IPS-15b (cell line): ENCODE results near the gene ZNF548.
A peak's percentile ranks its signal among the peaks of the same experiment; 100 is the strongest.
"Not testable (repeated sequence)": the region's sequence is repeated elsewhere in the genome, so short reads cannot be mapped to it uniquely, and the experiment has no call there.

Source experiments
- H3K27me3 ChIP-seq: one replicate; pipeline ENCODE4 v1.6.1; 2013; ENCODE audit warnings: low read length; ENCODE audit not compliant: control insufficient read depth, insufficient read depth
- H3K36me3 ChIP-seq: one replicate; pipeline ENCODE4 v1.6.1; 2013; ENCODE audit warnings: low read length; ENCODE audit not compliant: control insufficient read depth, insufficient read depth
- H3K4me1 ChIP-seq: one replicate; pipeline ENCODE4 v1.6.1; 2013; ENCODE audit warnings: mild to moderate bottlenecking, low read length; ENCODE audit not compliant: control insufficient read depth, insufficient read depth
- H3K4me3 ChIP-seq: one replicate; pipeline ENCODE4 v1.5.1; 2013; ENCODE audit warnings: low read depth, low read length
- H3K9ac ChIP-seq: one replicate; pipeline ENCODE4 v1.6.1; 2013; ENCODE audit warnings: low read depth, mild to moderate bottlenecking, low read length
- H3K9me3 ChIP-seq: one replicate; pipeline ENCODE4 v1.6.1; 2013; ENCODE audit warnings: mild to moderate bottlenecking, low read length; ENCODE audit not compliant: control insufficient read depth, insufficient read depth

ZNF548 gene

DNA sequence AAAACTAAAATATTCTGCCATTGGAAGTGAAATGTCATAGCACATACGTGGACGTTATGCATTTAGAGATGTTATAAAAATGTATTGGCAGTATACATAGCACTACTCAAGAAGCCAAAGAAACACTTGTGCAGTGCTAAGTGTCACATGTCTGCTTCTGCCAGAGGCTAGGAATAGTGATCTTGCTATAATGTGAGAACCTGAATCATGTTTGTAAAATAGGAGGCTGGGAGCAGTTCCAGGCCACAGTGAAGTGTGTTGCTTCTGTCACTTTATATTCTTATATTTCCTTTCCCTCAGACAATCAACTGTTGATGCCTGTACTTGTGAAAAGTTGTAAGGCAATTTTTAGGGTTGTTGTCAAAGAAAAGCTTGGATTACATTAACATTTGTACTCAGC, 22.9 kb upstream of the ZNF548 start:
- peaks cover 2% of the 10 kb centered on the region for H3K36me3 ChIP-seq
- H3K9me3 ChIP-seq = no peaks in the 10 kb centered on the region
- no peak overlapping the region for H3K4me3 ChIP-seq
- H3K4me1 ChIP-seq = no peaks in the 10 kb centered on the region
- H3K27me3 ChIP-seq = no peaks in the 10 kb centered on the region
- H3K9ac ChIP-seq = no peak overlapping the region

DNA sequence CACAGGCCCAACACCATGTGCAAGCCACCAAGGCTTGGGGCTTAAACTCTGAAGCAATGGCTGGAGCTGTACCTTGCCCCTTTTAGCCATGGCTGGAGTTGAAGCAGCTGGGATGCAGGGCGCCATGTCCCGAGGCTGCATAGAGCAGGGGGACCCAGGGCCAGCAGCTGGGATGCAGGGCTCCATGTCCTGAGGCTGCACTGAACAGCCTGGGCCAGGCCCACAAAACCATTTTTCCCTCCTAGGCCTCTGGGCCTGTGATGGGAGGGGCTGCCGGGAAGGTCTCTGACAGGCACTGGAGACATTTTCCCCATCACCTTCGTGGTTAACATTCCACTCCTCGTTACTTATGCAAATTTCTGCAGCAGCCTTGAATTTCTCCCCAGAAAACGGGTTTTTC, 15.5 kb upstream of the ZNF548 start:
- Histone ChIP-seq H3K9me3 (peaks cover 4% of the 10 kb centered on the region), H3K4me1 (no peaks in the 10 kb centered on the region), H3K36me3 (peaks cover 21% of the 10 kb centered on the region), H3K9ac (no peak overlapping the region), H3K27me3 (no peaks in the 10 kb centered on the region), H3K4me3 (no peak overlapping the region)

DNA sequence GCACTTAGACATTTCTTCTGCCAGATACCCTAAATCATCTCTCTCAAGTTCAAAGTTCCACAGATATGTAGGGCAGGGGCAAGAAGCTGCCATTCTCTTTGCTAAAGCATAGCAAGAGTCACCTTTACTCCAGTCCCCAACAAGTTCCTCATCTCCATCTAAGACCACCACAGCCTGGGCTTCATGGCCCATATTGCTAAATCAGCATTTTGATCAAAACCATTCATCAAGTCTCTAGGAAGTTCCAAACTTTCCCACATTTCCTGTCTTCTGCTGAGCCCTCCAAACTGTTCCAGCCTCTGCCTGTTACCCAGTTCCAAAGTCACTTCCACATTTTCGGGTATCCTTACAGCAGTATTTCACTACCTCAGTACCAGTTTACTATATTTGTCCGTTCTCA, 15.0 kb upstream of the ZNF548 start:
- not testable (repeated sequence) for H3K4me1 ChIP-seq, H3K9ac ChIP-seq, H3K27me3 ChIP-seq, H3K9me3 ChIP-seq, H3K4me3 ChIP-seq
- H3K36me3 ChIP-seq = peaks cover 21% of the 10 kb centered on the region

DNA sequence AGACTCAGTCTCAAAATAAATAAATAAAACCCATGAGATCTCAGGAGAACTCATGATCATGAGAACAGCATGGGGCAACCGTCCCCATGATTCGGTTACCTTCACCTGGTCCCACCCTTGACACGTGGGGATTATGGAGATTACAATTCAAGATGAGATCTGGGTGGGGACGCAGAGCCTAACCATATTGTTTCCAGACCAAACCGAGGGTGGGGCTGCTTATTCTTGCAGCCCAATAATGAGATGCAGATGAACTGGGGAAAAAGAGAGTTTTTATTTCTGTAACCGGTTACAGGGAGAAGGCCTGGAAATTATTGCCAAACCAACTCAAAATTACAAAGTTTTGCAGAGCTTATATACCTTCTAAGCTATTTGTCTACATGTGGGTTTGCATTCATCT, 13.5 kb upstream of the ZNF548 start:
- Histone ChIP-seq H3K4me1 (no peaks in the 10 kb centered on the region), H3K9ac (no peak overlapping the region), H3K27me3 (no peaks in the 10 kb centered on the region), H3K4me3 (no peak overlapping the region), H3K9me3 (peaks cover 4% of the 10 kb centered on the region), H3K36me3 (peaks cover 21% of the 10 kb centered on the region)

DNA sequence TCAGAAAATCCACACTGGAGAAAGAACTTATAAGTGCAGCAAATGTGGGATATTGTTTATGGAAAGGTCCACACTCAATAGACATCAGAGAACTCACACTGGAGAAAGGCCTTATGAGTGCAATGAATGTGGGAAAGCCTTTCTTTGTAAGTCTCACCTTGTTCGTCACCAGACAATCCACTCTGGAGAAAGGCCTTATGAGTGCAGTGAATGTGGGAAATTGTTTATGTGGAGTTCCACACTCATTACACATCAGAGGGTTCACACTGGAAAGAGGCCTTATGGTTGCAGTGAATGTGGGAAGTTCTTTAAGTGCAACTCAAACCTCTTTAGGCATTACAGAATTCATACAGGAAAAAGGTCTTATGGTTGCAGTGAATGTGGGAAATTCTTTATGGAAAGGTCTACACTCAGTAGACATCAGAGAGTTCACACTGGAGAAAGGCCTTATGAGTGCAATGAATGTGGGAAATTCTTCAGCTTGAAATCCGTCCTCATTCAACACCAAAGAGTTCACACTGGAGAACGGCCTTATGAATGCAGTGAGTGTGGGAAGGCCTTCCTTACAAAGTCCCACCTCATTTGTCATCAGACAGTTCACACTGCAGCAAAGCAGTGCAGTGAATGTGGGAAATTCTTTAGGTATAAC, 12.0 kb upstream of the ZNF548 start:
- Histone ChIP-seq H3K36me3 (peaks cover 13% of the 10 kb centered on the region), H3K27me3 (no peaks in the 10 kb centered on the region), H3K9ac (no peak overlapping the region), H3K4me3 (no peak overlapping the region), H3K9me3 (peaks cover 4% of the 10 kb centered on the region), H3K4me1 (no peaks in the 10 kb centered on the region)

DNA sequence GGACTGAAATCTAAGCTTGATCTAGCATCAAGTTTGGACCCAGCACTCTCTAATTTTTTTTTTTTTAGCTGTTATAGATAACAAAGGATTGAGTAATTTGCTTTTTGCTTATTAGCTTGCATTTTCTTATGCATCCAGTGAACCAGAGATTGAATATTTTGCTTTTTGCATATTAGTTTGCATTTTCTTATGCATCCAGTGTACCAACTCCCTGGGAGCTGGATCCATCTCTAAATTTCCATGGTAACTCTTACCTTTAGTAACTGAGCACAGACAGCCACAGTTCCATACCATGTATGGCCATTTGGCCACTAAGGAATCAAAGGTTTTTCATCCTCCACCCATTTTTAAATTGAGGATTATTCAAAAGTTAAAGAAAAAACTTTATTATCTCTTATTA, 8.7 kb upstream of the ZNF548 start:
- Histone ChIP-seq H3K9ac (no peak overlapping the region), H3K4me3 (no peak overlapping the region), H3K27me3 (no peaks in the 10 kb centered on the region), H3K36me3 (peaks cover 3% of the 10 kb centered on the region), H3K9me3 (no peaks in the 10 kb centered on the region), H3K4me1 (no peaks in the 10 kb centered on the region)

DNA sequence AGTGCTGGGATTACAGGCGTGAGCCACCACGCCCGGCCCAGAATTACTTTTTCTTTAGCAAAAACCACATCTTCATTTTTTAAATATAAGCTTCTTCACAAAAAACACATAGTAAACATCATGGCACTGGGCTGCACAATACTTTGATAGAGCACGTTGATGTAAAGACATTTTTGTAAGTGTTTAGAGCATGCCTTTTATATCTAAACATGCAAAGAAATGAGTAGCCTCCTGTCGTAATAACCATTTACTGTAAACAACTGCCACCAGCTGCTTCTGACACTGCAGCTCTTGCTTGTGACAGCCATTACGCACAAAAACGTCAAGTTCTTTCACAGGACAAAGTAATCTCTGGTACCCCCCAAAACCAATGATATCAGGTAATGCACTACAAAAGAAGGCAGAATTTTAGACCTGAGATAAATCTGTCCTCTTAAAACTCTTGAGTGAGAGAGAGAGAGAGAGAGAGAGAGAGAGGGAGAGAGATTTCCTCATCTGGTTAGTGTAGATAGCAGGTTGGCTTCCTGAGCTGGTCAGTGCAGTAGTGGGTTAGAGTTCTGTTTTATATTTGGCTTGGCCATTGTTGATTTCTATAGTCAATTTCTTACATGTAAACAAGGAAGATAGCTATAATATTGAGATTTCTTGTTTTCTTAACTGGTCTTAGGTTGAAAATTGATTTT, 6.7 kb upstream of the ZNF548 start:
- no peak overlapping the region for H3K9ac ChIP-seq
- no peaks in the 10 kb centered on the region for H3K36me3 ChIP-seq
- no peaks in the 10 kb centered on the region for H3K4me1 ChIP-seq
- H3K9me3 ChIP-seq = no peaks in the 10 kb centered on the region
- H3K4me3 ChIP-seq = no peak overlapping the region
- peaks cover 2% of the 10 kb centered on the region for H3K27me3 ChIP-seq

DNA sequence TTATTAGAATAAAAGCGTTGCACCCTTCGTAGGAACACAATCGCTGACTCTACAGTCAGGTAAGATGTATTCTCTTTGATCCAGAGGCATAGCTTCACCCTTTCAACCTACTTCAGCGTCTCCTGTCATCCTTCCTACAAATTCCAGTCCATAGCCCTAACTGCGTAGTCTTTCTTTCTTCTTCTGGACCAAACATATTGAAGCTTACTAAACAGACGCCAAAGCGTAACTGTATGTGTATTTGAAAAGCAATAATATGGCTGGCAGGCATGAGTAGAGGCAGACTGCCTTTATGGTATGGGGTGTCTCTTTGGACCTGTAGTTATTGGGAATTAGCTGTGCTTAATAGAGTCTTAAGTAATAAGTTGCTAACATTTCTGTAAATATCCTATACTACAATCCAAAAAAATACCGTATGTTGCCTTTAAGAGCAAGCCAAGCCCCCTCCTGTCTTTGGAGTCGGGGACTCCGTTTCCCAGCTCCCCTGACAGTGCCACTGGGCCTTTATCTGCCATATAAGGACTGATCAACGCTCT, 392 bp upstream of the ZNF548 start:
- Histone ChIP-seq H3K4me1 (peaks cover 2% of the 10 kb centered on the region), H3K9me3 (no peaks in the 10 kb centered on the region), H3K4me3 (peak overlapping the region; percentile 40), H3K27me3 (peaks cover 2% of the 10 kb centered on the region), H3K9ac (no peak overlapping the region), H3K36me3 (no peaks in the 10 kb centered on the region)

DNA sequence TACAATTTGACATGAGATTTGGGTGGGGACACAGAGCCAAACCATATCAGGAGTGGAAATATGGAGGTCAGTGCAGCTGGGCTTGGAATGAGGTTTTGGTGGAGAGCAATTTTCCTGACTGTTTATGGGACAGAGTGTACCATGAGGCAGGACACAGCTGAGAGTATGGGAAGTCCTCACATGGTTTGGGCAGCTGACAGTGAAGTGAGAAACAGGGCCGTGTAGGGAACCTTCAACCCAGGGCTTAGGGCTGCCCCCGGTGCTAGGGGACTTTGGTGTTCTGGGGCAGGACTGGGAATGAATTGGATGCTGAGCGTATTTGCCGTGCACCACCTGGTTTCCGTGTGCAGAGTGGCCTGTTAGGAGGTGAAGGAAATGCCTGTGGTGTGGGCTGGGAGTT, 6.1 kb downstream of the ZNF548 start:
- H3K4me1 ChIP-seq = peaks cover under 1% of the 10 kb centered on the region
- no peak overlapping the region for H3K4me3 ChIP-seq
- peaks cover 5% of the 10 kb centered on the region for H3K36me3 ChIP-seq
- no peak overlapping the region for H3K9ac ChIP-seq
- no peaks in the 10 kb centered on the region for H3K9me3 ChIP-seq
- H3K27me3 ChIP-seq = no peaks in the 10 kb centered on the region

DNA sequence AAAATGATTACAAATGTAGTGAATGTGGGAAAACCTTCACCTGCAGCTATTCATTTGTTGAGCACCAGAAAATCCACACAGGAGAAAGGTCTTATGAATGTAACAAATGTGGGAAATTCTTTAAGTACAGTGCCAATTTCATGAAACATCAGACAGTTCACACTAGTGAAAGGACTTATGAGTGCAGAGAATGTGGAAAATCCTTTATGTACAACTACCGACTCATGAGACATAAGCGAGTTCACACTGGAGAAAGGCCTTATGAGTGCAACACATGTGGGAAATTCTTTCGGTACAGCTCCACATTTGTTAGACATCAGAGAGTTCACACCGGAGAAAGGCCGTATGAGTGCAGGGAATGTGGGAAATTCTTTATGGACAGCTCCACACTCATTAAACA, 9.2 kb downstream of the ZNF548 start:
- H3K4me3 ChIP-seq = no peak overlapping the region
- H3K36me3 ChIP-seq = peaks cover 5% of the 10 kb centered on the region
- H3K9ac ChIP-seq = no peak overlapping the region
- H3K27me3 ChIP-seq = no peaks in the 10 kb centered on the region
- H3K4me1 ChIP-seq = no peaks in the 10 kb centered on the region
- no peaks in the 10 kb centered on the region for H3K9me3 ChIP-seq

DNA sequence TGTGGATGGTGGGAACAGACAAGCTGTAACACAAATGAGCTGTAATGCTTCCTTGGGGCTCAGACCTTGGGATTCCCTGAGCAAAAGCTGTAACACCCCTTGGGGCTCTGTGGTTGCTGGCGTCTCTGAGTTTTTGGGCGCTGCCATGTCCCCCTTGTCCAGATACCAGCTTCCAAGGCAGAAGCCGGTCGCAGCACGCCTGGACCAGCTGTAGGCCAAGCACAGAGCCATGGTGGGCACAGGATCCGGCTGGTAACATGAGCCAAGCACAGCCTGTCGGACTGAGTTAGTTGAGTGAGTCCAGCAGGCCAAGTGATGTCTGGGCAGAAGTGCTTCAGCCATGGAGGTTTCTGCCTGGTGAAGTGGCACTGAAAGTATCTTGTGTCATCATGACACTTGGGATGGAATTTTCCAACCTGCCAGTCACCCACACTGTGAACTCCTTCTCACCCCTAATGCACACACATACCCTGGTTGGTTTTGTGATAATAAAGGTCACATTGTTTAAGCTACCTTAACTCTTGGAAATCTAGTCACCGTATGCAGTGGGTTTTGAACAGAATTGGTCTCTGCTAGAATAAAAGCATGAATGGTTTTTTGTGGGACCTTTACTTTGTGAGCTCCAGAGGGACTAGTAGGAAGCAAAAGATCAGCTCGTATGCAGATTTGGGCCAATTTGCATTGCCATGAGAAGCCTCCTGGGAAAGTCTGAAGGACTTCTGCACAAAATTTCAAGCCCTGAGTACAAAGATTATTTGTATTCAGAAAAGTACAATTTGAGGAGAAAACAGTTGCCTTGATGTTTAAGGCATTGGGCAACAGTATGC, 14.3 kb downstream of the ZNF548 start:
- Histone ChIP-seq H3K4me3 (no peak overlapping the region), H3K9ac (no peak overlapping the region), H3K27me3 (no peaks in the 10 kb centered on the region), H3K9me3 (no peaks in the 10 kb centered on the region), H3K36me3 (no peaks in the 10 kb centered on the region), H3K4me1 (no peaks in the 10 kb centered on the region)
